C4-2B (cell line): ENCODE measurements around the gene MAGI2.

Experiments
- CTCF ChIP-seq: fragments of 450-650 bp; conservative IDR thresholded peaks from 2 replicates; pipeline ENCODE4 v1.5.1; 2017; ENCODE audit warnings: mild to moderate bottlenecking
- ZFX ChIP-seq: fragments of 450-650 bp; IDR thresholded peaks from 2 replicates; pipeline ENCODE4 v1.6.1; 2017

GRCh38 chr7:78530351-78530750 lies 923.1 kb downstream of the MAGI2 start:
- TF ChIP-seq CTCF (no peak), ZFX (no peak)
